Activated effector memory CD4-positive, alpha-beta T cell treated with anti-CD3 and anti-CD28 coated beads, Interleukin-2, amount 50 U/mL, for 16 hours (primary cell): ENCODE data around the gene SEMA3A.
"Not testable (repeated sequence)": the region's sequence is repeated elsewhere in the genome, so short reads cannot be mapped to it uniquely, and the experiment has no call there.

Experiments used
- DNase-seq: peaks from one replicate; pipeline ENCODE4 v3.0.0-alpha.2; 2020

Gene SEMA3A

DNA sequence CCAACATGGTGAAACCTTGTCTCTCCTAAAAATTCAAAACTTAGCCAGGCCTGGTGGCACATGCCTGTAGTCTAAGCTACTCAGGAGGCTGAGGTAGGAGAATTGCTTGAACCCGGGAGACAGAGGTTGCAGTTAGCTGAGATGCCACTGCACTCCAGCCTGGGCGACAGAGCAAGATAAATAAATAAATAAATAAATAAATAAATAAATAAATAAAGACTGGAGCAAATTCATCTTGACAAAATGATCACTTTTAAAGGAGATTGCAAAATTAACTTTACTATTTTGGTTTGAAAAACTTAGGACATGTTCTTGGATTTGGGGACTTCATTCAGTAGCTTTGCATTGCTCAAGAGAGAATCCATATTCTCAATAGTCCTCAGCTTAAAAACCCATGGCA lies 137.0 kb downstream of the SEMA3A start:
- no peak for DNase-seq

DNA sequence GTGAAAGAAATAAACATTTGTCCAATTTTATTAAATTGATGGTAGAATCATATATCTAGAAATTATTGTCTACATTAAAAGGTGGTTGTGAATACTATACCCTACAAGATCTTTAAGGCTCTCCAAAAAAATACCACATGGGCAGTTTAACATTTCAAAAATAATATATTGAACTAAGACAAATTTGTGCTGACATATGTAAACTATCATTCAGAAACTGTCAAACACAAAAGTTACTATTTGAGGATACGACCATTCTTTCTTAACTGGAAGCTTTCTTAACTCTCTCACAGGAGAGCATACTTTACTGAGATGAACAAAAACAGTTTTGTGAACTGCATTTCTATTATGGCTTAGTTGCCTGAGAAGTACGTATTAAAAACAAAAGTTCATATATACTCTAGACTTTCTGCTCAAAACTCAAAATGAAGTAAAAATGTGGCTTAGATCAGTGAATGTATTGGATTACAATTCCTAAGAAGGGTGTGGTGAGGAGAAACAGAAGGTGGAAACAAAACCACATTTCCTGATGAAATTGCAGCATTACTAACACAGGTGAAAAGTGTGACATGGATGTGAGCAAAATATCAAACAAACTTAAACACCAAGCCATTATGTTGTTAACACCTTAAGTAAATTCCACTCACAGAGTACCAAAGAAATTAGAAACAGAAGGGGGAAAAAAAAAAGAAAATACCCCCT lies 138.5 kb downstream of the SEMA3A start:
- no peak for DNase-seq

DNA sequence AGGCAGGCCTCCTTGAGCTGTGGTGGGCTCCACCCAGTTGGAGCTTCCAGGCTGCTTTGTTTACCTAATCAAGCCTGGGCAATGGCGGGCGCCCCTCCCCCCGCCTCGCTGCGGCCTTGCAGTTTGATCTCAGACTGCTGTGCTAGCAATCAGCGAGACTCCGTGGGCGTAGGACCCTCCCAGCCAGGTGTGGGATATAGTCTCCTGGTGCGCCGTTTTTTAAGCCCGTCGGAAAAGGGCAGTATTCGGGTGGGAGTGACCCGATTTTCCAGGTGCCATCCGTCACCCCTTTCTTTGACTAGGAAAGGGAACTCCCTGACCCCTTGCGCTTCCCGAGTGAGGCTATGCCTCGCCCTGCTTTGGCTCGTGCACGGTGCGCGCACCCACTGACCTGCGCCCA lies 139.4 kb downstream of the SEMA3A start:
- DNase-seq, result not testable (repeated sequence)

DNA sequence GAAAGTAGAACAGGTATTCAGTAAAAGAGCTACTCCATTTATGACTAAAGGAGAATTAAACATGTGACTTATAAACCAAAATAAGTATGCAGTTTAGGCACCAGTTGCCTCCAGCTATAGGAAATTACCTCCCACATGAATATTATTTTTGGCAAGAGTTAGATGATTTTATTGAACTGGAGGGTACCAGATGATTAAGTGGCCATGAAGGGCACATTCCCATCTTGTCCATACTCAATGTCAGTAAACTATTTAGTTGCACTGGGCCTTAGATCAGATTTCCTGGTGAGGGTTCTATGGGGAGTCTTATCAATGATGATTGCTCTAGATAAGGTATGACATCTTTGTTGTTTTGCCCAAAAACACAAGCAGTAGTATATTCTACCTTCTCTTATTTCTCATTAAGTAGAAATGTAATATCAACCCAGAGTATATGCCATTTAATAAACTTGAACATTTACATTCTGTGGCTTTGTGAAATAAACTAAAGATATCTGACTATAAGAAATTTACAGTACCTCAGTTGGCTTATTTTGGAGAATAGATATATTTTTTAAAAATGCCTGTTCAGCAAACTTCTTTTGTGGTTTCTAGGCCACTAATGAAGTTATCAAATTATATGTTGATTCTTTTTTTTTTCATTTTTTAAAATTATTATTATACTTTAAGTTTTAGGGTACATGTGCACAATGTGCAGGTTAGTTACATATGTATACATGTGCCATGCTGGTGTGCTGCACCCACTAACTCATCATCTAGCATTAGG lies 145.3 kb downstream of the SEMA3A start:
- DNase-seq, result no peak

DNA sequence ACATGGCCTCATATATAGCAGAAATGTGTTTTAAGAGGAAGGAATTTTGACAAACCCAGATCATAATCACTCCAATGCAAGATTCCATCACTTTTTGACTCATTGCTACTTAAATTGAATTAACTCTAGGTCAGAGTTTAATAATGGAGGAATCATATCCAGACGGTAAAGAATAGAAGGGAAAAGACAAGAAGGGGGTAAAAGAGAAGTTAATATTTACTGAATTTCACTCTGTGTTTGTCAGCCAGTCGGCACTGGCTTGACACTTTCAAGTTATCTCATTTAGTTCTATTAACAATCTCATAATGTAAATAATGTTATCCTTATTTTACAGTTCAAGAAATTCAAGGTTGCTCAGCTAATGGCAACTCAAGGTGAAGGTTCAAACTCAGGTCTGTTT lies 147.5 kb downstream of the SEMA3A start:
- no peak for DNase-seq

DNA sequence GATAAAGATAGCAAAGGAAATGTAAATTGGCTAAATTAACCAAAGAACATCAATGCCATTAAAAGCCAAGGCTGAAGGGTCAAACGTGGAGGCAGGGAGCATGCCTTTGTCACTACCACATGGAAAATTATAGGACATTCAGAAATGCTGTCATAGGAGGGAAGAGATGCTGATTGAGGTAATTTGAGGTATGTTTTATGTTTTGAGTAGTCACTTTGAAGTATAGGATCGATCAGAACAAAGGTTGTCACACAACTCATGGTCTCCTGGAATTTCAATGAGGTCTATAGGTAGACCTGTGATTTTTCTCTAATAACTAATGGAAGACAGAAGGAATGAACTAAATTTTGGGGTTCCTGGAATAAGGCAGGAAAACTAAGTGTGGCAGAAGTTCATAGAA lies 149.8 kb downstream of the SEMA3A start:
- DNase-seq, result no peak

DNA sequence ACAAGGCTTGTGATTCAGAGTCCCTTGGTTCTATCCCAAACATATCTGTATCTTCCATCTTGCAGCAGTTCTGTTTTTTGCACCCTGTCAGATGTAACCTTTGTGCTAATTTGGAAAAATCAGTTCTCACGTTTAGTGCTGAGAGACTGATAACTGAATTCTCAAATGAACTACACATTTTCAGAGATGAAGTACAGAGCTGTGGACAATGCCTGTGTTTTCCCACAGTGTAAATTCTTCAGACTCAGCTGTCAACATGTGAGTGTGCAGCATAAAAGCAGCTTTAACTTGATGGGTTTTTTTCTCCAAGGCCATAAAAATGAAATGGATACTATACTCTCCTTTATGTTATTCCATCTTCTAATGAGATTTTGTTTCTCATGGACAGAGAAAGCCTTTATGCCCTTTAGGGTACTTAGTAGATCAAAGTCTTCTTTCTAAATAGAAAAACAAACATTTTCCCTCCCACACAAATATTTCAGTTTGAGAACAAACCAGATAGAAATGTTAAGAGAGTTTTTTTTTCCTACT lies 150.9 kb downstream of the SEMA3A start:
- no peak for DNase-seq

DNA sequence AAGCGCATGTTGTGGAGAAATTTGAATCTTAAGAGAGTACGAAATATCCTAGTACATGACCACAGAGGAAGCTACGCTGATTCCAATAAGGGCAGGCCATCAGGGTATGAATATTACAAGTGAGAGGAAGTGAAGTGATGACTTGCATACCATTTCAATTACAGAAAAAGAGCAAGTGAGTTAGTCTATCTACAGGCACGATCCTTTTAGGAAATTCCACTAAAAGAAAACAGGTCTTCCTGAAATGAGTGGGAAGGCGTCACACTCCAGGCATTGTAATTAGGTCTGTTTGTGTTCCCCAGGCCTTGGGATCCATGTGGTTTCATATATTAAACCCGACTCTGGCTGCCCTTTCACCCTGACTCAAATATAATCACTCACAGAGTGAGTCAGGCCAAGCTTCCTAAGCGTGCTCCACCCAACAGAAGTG lies 152.5 kb downstream of the SEMA3A start:
- no peak for DNase-seq

DNA sequence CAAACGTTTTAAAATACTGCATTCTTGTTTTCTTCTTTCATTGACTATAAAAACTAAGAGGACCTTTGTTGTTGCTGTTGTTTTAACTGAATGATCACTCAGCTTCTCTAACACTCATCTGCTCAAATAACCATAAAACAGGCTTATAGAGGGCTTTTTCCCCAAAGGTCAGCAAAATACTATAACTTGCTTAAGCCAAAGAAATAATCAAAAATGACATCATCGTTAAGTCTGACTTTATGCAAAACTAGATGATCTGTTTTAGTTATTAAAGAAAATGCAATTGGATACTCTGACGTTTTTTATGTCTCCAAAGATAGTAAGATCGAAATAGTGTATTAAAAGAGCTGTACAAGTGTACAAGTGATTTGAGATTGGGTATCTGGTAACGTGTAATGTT lies 152.9 kb downstream of the SEMA3A start:
- no peak for DNase-seq

DNA sequence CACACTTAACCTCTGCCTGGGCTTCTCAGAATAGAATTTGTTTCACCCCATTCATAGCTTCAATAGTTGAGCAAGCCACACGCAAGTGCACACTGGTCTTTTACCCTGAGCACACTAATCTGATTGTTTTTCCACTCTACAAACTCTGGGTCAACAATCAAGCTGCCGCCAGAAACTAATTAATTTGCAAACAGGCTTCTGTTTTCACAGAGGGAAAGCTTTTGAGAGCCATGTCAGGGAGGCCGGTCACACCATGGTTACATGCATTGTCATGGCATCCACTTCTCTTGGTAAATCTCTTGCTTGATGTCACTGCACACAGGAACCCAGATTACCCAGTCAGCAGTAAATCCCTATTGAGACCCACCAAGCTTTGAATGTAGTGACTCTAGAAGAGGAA lies 154.2 kb downstream of the SEMA3A start:
- DNase-seq, result no peak

DNA sequence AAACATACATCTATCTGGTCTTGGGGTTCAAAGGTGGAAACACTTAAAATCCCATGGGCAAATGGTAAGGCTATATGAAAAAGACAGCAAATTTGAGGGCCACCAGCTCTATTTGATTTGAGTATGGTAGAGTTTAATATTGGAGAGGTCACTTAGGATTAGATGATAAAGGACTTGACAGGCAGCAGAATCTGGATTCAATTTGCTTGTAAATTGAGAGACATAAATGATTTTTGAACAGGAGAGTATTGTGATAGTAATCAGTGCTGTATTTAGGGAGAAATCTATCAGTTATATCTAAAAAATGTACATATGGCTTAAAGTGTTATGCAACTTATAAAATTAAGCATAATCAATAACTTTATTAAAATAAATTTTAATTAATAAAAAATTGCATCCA lies 155.2 kb downstream of the SEMA3A start:
- no peak for DNase-seq

DNA sequence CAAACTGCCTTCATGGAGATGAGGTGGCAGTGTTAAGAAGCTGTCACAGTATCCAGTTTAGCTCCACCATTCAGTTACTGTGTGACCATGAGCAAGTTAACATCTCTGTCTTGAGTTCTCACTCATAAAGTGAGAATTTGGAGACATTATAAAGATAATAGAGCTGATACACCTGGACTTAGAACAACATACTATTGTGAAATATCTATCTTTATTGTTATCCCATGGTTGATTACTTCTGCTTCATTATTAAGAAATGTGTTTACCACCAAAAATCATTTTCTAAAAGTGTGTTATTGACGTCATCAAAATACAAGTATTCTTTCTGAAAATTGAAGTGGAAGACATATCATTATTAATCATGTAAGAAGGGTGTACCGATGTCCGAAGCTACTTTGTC lies 166.9 kb downstream of the SEMA3A start:
- DNase-seq, result no peak

DNA sequence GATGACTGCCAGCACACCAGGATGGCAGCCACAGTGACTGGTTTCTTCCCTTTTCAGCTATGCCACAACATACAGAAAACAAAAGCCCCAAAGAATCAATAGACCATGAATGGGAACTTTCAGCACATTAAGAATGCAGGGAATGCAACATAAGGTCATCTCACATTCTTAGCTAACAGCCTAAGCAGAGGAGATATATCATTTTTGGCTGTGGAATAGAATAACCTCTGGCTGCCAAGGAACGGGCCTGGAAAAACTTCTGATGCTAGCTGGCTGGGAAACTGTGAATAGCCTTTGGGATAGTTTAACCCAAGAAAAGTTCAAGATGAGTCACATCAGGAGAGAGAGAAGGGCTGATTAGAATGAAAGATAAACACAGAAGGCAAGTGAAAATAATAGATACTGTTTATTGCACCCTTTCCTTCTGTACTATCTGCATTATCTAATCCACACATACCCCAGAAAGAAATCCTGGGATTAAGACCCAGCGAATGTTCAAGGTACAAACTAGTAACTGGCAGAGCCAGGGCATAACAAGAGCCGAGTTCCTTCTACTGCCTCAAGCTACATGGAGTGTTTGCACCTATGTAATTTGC lies 169.2 kb downstream of the SEMA3A start:
- no peak for DNase-seq

DNA sequence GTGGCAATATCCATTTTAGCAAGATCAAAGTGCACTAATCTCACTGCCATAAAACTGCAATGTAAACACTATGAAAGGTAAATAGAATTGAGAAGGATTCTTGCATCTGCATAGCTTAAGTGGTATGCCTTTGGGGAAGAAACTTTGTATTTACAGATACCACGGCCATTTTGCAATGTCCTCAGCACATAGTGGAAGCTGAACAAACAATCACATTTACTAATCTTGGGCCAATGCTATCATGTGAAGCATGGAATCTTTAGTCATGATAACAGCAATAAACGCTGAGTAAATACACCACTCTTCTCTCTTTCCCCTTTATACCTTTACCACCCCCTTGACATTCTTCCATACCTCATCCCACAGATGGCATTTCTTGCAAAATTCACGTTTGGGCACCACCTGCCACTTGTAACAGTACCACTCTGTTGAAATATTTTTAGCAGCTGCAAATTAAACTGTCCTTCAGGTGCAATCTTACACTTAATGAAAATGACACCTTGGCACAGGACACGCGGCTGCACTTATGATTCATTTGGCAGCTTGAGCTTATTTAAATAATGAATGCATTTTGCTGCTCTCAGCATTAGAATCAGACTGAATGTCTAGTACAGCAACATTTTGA lies 171.8 kb downstream of the SEMA3A start:
- no peak for DNase-seq

DNA sequence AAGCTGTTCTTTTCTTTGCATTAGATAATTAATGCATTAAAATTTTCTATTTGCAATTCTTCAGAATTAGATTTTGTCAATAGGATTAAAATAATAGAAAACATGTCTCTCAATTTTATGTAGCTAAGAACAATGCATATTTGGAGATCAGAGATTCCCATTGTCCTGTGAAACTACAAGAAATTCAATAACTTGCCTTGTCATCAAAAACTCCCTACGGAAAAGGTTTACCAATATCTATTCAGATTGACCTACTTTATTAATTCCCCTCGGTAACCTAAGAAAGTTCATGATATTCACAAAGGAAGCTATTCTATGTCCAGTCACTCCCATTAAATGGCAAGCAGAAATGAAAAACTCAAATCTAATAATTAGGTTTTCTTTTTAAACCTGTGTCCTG lies 172.6 kb downstream of the SEMA3A start:
- no peak for DNase-seq

DNA sequence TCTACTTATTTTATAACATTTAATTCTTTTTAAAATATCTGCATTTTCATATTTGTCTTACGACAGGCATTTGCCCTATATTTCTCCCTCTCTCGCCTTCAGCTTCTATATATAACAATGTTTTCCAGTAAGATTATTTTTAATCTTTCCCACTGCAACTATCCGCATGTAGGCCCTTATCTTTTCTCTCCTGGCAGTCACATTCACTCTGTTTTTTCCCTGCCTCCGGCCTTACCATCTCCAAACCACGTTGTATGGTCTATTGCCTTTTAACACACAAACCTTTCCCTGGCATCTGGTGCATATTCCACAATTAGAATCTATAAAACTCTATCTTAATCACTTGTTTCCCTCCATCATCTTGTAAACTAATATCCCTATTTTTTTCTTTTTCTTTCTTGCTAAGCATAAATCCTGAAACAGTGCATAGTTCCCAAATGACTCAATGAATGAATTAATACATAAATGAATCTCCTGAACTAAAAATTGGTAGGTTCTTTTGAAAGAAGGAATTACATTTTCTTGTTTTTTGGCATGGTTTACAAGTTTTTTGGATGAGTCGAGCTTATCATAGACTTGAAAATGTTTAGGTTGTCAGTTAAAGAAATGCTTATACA lies 173.2 kb downstream of the SEMA3A start:
- DNase-seq, result no peak

DNA sequence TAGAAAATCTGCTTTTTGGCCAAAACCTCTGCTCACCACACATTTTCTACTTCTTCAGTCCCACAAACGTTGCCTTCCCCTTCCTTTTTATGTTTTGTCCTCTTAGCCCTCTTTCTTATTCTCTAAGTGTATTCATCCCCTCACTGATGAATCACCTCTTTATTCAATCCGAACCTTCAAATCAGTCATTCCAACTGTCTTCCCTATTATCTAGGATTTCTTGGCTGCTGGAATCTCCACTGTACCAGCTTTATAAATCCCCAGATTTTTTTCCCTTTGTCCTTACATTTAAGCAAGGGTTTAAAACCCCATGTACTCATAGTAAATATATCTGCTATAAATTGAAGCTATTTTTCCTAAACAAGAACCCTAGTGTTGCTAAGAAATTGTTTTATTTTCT lies 176.9 kb downstream of the SEMA3A start:
- DNase-seq, result no peak

DNA sequence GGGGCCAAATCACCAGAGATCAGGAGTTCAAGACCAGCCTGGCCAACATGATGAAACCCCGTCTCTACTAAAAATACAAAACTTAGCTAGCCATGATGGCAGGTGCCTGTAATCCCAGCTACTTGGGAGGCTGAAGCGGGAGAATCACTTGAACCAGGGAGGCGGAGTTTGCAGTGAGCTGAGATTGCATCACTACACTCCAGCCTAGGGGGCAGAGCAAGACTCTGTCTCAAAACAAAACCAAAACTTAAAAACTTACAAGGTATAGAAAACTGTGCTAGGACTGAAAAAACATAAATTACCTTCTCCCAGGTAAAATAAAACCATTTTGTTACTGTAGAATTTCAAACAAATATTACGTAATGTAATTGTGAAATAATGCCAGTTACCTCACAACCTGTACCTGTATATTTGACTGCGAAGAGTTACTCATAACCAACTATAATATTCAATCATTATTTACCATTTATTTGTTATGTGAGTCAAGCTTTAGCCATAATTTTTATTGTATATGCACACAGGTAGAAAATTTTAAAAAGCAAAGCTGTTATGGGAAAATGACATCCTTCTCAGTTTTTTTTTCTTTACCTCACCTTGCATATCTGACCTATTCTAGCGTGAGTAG lies 180.9 kb downstream of the SEMA3A start:
- DNase-seq, result no peak

DNA sequence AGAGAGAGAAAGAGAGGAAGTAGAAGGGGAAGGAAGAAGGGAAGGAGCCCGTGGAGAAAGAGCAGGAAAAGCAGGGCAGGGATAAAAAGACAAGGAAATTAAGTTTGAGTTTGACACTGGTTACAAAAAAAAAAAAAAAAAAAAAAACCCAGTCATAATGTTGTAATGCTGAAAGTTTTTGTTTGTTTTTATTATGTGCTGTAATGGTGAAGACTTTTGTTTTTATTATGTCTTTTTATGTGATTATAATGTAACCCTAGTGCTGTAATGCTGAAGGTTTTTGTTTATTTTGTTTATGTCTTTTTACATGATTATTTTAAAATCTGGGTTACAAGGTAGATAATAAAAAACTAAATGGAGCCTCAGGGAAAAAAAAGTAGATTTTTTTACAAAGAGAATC lies 184.8 kb downstream of the SEMA3A start:
- no peak for DNase-seq

DNA sequence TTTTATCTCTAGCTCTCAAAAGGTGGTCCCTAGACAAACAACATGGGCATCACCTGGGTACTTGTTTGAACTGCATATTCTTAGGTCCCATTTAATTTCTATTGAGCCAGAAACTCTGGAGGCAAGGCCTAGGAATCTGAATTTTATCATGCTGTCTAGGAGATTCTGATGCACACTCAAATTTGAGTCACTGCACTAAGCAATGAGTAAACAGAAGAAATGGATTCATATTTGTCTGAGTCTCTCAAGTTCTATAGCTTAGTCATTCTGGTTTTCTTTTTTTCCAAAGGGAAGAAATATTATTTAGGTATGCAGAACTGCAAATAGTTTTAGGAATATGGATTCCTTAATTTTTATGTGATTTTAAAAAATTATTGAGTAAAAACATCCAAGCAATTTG lies 185.5 kb downstream of the SEMA3A start:
- DNase-seq, result no peak

DNA sequence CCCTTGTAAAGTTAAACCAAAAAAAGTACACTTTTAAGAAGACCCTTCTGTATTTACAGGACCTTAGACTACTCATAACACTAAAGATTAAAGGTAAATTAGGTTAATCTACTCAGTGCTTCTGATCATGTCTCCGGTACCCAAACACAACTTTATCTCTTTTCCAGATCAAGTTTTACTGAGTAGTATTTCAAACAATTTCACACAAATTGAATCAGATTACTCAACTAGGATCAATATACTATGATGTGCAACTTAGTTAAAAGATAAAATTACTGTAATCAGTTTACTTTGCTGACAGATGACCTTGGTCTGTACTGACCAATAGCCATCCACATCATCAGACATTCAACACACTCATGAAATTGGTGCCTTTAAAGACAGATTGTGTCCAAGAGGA lies 191.4 kb downstream of the SEMA3A start:
- no peak for DNase-seq

DNA sequence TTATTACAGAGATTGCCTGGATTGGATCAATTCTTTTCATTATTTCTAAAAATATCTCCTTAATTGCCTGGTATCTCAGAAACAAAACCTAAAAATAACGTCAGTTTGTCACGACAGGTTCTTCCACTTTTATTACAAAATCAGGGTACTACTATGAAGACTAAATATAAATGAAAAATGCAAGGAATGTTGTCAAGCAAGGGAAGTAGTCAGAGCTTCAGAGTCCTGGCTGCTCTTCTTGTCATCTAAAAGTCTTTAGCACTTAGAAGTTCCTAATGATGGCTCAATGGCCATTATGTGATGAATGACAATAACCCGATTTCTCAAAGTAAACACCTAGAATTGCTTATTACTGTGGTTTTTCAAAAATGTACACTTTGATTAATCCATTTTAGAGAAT lies 192.2 kb downstream of the SEMA3A start:
- DNase-seq, result no peak

DNA sequence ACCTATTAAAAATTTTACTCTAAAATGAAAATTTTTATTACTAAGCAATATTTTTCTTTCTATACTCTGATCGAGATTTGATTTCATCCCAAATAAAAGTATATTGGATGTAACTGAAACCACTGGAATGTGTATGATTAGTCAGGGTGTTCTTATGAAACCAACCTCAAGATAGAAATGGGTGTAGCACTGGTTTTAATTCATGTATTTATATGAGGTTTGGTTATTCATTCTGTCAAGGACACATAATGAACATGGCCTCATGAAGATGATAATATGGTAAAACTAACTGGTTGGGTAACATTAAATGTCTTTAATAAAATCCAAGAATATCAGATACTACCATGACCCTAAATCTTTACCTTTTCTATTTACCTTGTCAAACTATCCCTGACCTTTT lies 197.7 kb downstream of the SEMA3A start:
- no peak for DNase-seq
